ENCODE measurements around the gene TOMM5.

TOMM5 gene

DNA sequence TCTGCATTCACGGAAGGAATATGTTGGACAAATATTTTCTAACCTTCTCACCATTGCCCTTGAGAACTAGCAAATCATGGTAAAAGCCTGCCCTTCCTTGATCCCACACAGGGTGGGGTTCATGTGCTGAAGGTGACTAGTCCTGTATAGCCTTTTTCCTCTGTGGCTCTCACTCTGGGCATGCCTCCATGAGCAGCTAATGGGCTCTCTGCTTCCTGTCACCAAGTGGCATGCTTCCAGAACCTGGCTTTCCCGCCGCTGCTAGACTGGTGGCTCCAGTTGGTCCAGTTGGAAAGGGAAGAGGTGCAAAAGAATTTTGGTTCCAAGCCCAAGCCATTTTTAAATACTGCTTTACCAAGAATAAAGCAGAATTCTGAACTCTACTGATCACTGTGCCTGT lies 51.8 kb downstream of the TOMM5 start:
- Histone ChIP-seq H3K4ac (ENCODE audit: low read length) (no peak overlapping the region), H4K91ac (ENCODE audit: low read depth, low read length, poor library complexity) (no peak overlapping the region), H2AFZ (ENCODE audit: low read length) (no peak overlapping the region), H3K14ac (ENCODE audit: low read length) (no peak overlapping the region), H2BK120ac (ENCODE audit: low read depth, low read length) (no peak overlapping the region), H3K9me3 (replicated peaks in 1 of 2; ENCODE audit: control insufficient read depth in 2 of 2, insufficient read depth in 1 of 2, low read depth in 1 of 2, low read length in 2 of 2) (no peaks in the 10 kb centered on the region), H2BK5ac (ENCODE audit: low read length) (no peak overlapping the region), H3K36me3 (replicated peaks in 1 of 2; ENCODE audit: control insufficient read depth in 2 of 2, insufficient read depth in 2 of 2, low read length in 2 of 2) (peaks cover 23 to 58% of the 10 kb centered on the region in 2 donors), H3K4me1 (ENCODE audit: control insufficient read depth in 2 of 2, insufficient read depth in 1 of 2, low read depth in 1 of 2, low read length in 2 of 2) (peaks cover 0 to under 1% of the 10 kb centered on the region in 2 donors), H3K27me3 (ENCODE audit: control insufficient read depth in 3 of 3, insufficient read depth in 3 of 3, low read depth in 1 of 3, low read length in 3 of 3) (no peaks in the 10 kb centered on the region), H2BK12ac (ENCODE audit: low read length) (no peak overlapping the region), H2BK15ac (ENCODE audit: low read length) (no peak overlapping the region), H3K4me2 (ENCODE audit: insufficient read depth, low read length, poor library complexity, severe bottlenecking) (no peak overlapping the region), H3K79me1 (ENCODE audit: low read depth, low read length) (no peaks in the 10 kb centered on the region), H3K4me3 (ENCODE audit: low read length in 2 of 2) (no peak overlapping the region), H3K23ac (ENCODE audit: low read depth, low read length, poor library complexity) (no peak overlapping the region), H4K8ac (ENCODE audit: low read depth, low read length) (no peak overlapping the region), H3K27ac (replicated peaks; ENCODE audit: low read length) (no peak overlapping the region), H2AK5ac (ENCODE audit: low read depth, low read length) (no peak overlapping the region), H3K9ac (ENCODE audit: low read depth, low read length, poor library complexity) (no peak overlapping the region), H3K18ac (ENCODE audit: low read length) (no peak overlapping the region)
- no CpG with 5 or more reads among the region's 3 CpGs for WGBS, 2 donors (ENCODE audit: extremely low coverage in 2 of 2, insufficient read length in 2 of 2, insufficient replicate concordance in 1 of 2)
- no peak for DNase-seq (ENCODE audit: low spot score)

DNA sequence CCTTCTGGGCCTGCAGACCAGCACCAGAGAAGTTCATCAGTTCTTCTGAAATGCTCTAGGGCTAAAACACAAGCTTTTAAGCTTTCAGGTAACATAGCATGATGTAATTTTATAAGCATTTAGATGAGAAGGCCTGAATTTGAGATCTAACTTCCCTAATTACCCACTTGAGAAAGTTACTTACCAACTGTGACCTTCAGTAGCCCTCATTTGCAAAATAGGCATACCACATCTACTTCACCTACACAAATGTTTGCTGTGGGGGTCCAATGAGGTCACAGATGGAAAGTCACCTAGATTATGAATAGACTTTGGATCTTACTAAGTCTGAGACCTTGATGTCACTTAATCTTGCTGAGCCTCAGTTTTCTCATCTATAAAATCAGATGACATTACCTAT lies 52.8 kb downstream of the TOMM5 start:
- H3K4me2 ChIP-seq (ENCODE audit: insufficient read depth, low read length, poor library complexity, severe bottlenecking) = no peak overlapping the region
- no peak overlapping the region for H2BK15ac ChIP-seq (ENCODE audit: low read length)
- no peaks in the 10 kb centered on the region for H3K79me1 ChIP-seq (ENCODE audit: low read depth, low read length)
- H3K9ac ChIP-seq (ENCODE audit: low read depth, low read length, poor library complexity) = no peak overlapping the region
- H3K23ac ChIP-seq (ENCODE audit: low read depth, low read length, poor library complexity) = no peak overlapping the region
- no peak overlapping the region for H3K27ac ChIP-seq (replicated peaks; ENCODE audit: low read length)
- no peak overlapping the region for H3K4me3 ChIP-seq (ENCODE audit: low read length in 2 of 2)
- H2BK120ac ChIP-seq (ENCODE audit: low read depth, low read length) = no peak overlapping the region
- no peak overlapping the region for H4K91ac ChIP-seq (ENCODE audit: low read depth, low read length, poor library complexity)
- no peak overlapping the region for H3K14ac ChIP-seq (ENCODE audit: low read length)
- H3K4me1 ChIP-seq (ENCODE audit: control insufficient read depth in 2 of 2, insufficient read depth in 1 of 2, low read depth in 1 of 2, low read length in 2 of 2) = peaks cover 0 to 4% of the 10 kb centered on the region in 2 donors
- H2BK5ac ChIP-seq (ENCODE audit: low read length) = no peak overlapping the region
- H3K9me3 ChIP-seq (replicated peaks in 1 of 2; ENCODE audit: control insufficient read depth in 2 of 2, insufficient read depth in 1 of 2, low read depth in 1 of 2, low read length in 2 of 2) = no peaks in the 10 kb centered on the region
- H3K4ac ChIP-seq (ENCODE audit: low read length) = no peak overlapping the region
- H3K36me3 ChIP-seq (replicated peaks in 1 of 2; ENCODE audit: control insufficient read depth in 2 of 2, insufficient read depth in 2 of 2, low read length in 2 of 2) = peaks cover 24 to 66% of the 10 kb centered on the region in 2 donors
- H3K18ac ChIP-seq (ENCODE audit: low read length) = no peak overlapping the region
- H3K27me3 ChIP-seq (ENCODE audit: control insufficient read depth in 3 of 3, insufficient read depth in 3 of 3, low read depth in 1 of 3, low read length in 3 of 3) = no peaks in the 10 kb centered on the region
- no peak overlapping the region for H4K8ac ChIP-seq (ENCODE audit: low read depth, low read length)
- H2BK12ac ChIP-seq (ENCODE audit: low read length) = no peak overlapping the region
- H2AK5ac ChIP-seq (ENCODE audit: low read depth, low read length) = no peak overlapping the region
- no peak overlapping the region for H2AFZ ChIP-seq (ENCODE audit: low read length)
- no peak for DNase-seq (ENCODE audit: low spot score)
